GM18502 (cell line): ENCODE data around the gene PI16.

ENCODE experiments used
- ATAC-seq: cut with Tn5 transposase; IDR thresholded peaks from one replicate; pipeline ENCODE4 v1.9.1; 2021; ENCODE audit warnings: mild to moderate bottlenecking; ENCODE audit not compliant: unreplicated experiment, poor library complexity

PI16 gene

GRCh38 chr6:36971921-36972673 is 17.6 kb downstream of the PI16 start:
- ATAC-seq: no peak

GRCh38 chr6:36973190-36973589 is 18.7 kb downstream of the PI16 start:
- ATAC-seq: no peak

- ATAC-seq: no peak
Measured at GRCh38 chr6:36973647-36974046, 19.1 kb downstream of the PI16 start.

GRCh38 chr6:36975231-36976006 is 20.9 kb downstream of the PI16 start:
- no peak for ATAC-seq

GRCh38 chr6:36976007-36976264 is 21.4 kb downstream of the PI16 start:
- ATAC-seq: no peak

- ATAC-seq: no peak
Measured at GRCh38 chr6:36976509-36976908, 22.0 kb downstream of the PI16 start.

GRCh38 chr6:36976931-36977330 is 22.4 kb downstream of the PI16 start:
- no peak for ATAC-seq

- no peak for ATAC-seq
Measured at GRCh38 chr6:36977470-36977941, 23.0 kb downstream of the PI16 start.

- ATAC-seq: no peak
Measured at GRCh38 chr6:36978421-36979346, 24.1 kb downstream of the PI16 start.

- ATAC-seq: no peak
Measured at GRCh38 chr6:36979347-36979742, 24.8 kb downstream of the PI16 start.

- no peak for ATAC-seq
Measured at GRCh38 chr6:36980129-36980528, 25.6 kb downstream of the PI16 start.

GRCh38 chr6:36980876-36981619 is 26.5 kb downstream of the PI16 start:
- no peak for ATAC-seq

- ATAC-seq: no peak
Measured at GRCh38 chr6:36983538-36983937, 29.0 kb downstream of the PI16 start.

- ATAC-seq: no peak
Measured at GRCh38 chr6:36984581-36985416, 30.3 kb downstream of the PI16 start.

GRCh38 chr6:36985417-36985807 is 30.9 kb downstream of the PI16 start:
- ATAC-seq: no peak

GRCh38 chr6:36985808-36986703 is 31.5 kb downstream of the PI16 start, which contains the start of gene MTCH1:
TSS of gene MTCH1 (minus strand) at chr6:36986196. CDS start at chr6:36986173, 23 bp downstream.
- ATAC-seq: peak; percentile 85

GRCh38 chr6:36986704-36987047 is 32.1 kb downstream of the PI16 start:
- ATAC-seq: no peak

- ATAC-seq: no peak
Measured at GRCh38 chr6:36989264-36989663, 34.7 kb downstream of the PI16 start.
